Endothelial cell of umbilical vein (primary cell): ENCODE data around the gene RBM20. TPM values are rescaled to one million over a fixed set of nuclear protein-coding genes. Genes with fewer than 3 reads are reported as not detected.

ENCODE experiments used
- BruUV-seq: library from RNA; stranded (reverse); fragments of 400-500 nt; replicated peaks from 2 replicates; lab custom pipeline; 2021; lab: Mats Ljungman, UMichigan
- CTCF ChIA-PET: fragments of 300-600, 350-600 bp; sonication (Branson Sonifier 250); formaldehyde crosslinking; loops from one replicate; lab custom pipeline; 2021; ENCODE audit warnings: antibody characterized with exemption, inconsistent platforms; lab: Charles Lee
- POLR2A ChIA-PET: fragments of 300-600, 350-600 bp; sonication (Branson Sonifier 250); formaldehyde crosslinking; loops from one replicate; lab custom pipeline; 2021; ENCODE audit warnings: antibody characterized with exemption, inconsistent platforms; lab: Charles Lee
- DNase-seq: peaks from one replicate; pipeline ENCODE4 v3.0.0-alpha.2; 2011; ENCODE audit warnings: low read depth, low spot score
- FAIRE-seq: peaks from 2 replicates; lab custom pipeline; 2011; peaks lifted over from hg19 to GRCh38; lab: Jason Lieb, UNC
- H2AFZ ChIP-seq: 2 replicates; pipeline ENCODE4 v1.6.0; 2012; ENCODE audit warnings: low read depth, low read length, control low read depth, inconsistent platforms
- H3K27ac ChIP-seq: 2 replicates; pipeline ENCODE4 v1.5.1; 2011; ENCODE audit warnings: low read depth, mild to moderate bottlenecking, control low read depth, low read length, moderate library complexity; ENCODE audit not compliant: insufficient read depth
- H3K27me3 ChIP-seq, 2 experiments: 2 replicates each; pipeline versions ENCODE4 v1.6.0 to v1.6.1; 2011; ENCODE audit warnings: low read length in 2 of 2, mixed read lengths in 1 of 2; ENCODE audit not compliant: control insufficient read depth in 2 of 2, insufficient read depth in 2 of 2
- H3K36me3 ChIP-seq, 2 experiments: 2 replicates in 1 of 2; 3 replicates in 1 of 2; pipeline ENCODE4 v1.5.1; 2011; ENCODE audit warnings: low read length in 2 of 2, mild to moderate bottlenecking in 1 of 2, moderate library complexity in 1 of 2; ENCODE audit not compliant: control insufficient read depth in 2 of 2, insufficient read depth in 2 of 2; ENCODE audit errors: extremely low read depth in 1 of 2
- H3K4me1 ChIP-seq: 3 replicates; pipeline ENCODE4 v1.5.1; 2011; ENCODE audit warnings: mild to moderate bottlenecking, low read length; ENCODE audit not compliant: control insufficient read depth, insufficient read depth; ENCODE audit errors: extremely low read depth
- H3K4me2 ChIP-seq: 2 replicates; pipeline ENCODE4 v1.6.1; 2011; ENCODE audit warnings: low read length, control low read depth, mixed read lengths; ENCODE audit not compliant: insufficient read depth
- H3K4me3 ChIP-seq, 3 experiments: fragments of 200-600 bp in 1 of 3; sonication (generic), shearing (Covaris generic) in 1 of 3; replicated peaks in 1 of 3; 2 replicates each; pipeline ENCODE4 v1.5.1; 2011 to 2016; ENCODE audit warnings: control low read depth in 3 of 3, low read length in 3 of 3, mild to moderate bottlenecking in 2 of 3, inconsistent platforms in 1 of 3, low read depth in 1 of 3, moderate library complexity in 1 of 3; ENCODE audit not compliant: insufficient read depth in 1 of 3
- H3K79me2 ChIP-seq: 2 replicates; pipeline ENCODE4 v1.6.0; 2012; ENCODE audit warnings: low read length, inconsistent platforms; ENCODE audit not compliant: control insufficient read depth, insufficient read depth
- H3K9ac ChIP-seq: replicated peaks from 2 replicates; pipeline ENCODE3; 2011; ENCODE audit warnings: low read length, control low read depth; ENCODE audit not compliant: insufficient read depth; ENCODE audit errors: extremely low read depth
- H3K9me1 ChIP-seq: replicated peaks from 3 replicates; pipeline ENCODE4 v1.6.0; 2011; ENCODE audit warnings: mild to moderate bottlenecking, low read length; ENCODE audit not compliant: control insufficient read depth, insufficient read depth; ENCODE audit errors: extremely low read depth
- H3K9me3 ChIP-seq: replicated peaks from 2 replicates; pipeline ENCODE4 v1.5.1; 2012; ENCODE audit warnings: low read length, inconsistent platforms; ENCODE audit not compliant: control insufficient read depth, insufficient read depth
- H4K20me1 ChIP-seq: replicated peaks from 2 replicates; pipeline ENCODE3; 2011; ENCODE audit warnings: mild to moderate bottlenecking, low read length; ENCODE audit not compliant: control insufficient read depth, insufficient read depth; ENCODE audit errors: extremely low read depth
- CTCF ChIP-seq, 2 donors: IDR thresholded peaks; 1 replicate in 1 of 2; 2 replicates in 1 of 2; pipeline ENCODE4 v1.5.1; 2011; ENCODE audit warnings: low read length in 2 of 2, mild to moderate bottlenecking in 2 of 2, moderate library complexity in 2 of 2, control low read depth in 1 of 2, inconsistent platforms in 1 of 2, low read depth in 1 of 2; ENCODE audit not compliant: insufficient read depth in 1 of 2; ENCODE audit errors: extremely low read depth in 1 of 2
- FOS ChIP-seq: IDR thresholded peaks from 2 replicates; pipeline ENCODE4 v1.6.1; 2011; ENCODE audit warnings: mild to moderate bottlenecking, low read length, moderate library complexity, borderline replicate concordance; ENCODE audit not compliant: insufficient read depth
- JUN ChIP-seq: IDR thresholded peaks from 2 replicates; pipeline ENCODE4 v1.6.1; 2011; ENCODE audit warnings: borderline replicate concordance, low read depth; ENCODE audit not compliant: insufficient read length, insufficient read depth
- MAX ChIP-seq: IDR thresholded peaks from 2 replicates; pipeline ENCODE4 v1.6.1; 2011; ENCODE audit not compliant: insufficient read depth, insufficient read length
- POLR2A ChIP-seq: IDR thresholded peaks from 2 replicates; pipeline ENCODE4 v1.6.1; 2012; ENCODE audit warnings: low read depth, mild to moderate bottlenecking, control low read depth, low read length
- POLR2AphosphoS5 ChIP-seq: IDR thresholded peaks from 2 replicates; pipeline ENCODE4 v1.6.1; 2012; ENCODE audit warnings: low read depth, mild to moderate bottlenecking, control low read depth, low read length, moderate library complexity; ENCODE audit not compliant: insufficient read depth
- dilution Hi-C: fragments of 300-500 bp; cut with MboI; formaldehyde crosslinking; loops from one replicate; pipeline ENCODE4 v1.15.0; 2019; ENCODE audit warnings: low sequenced_read_pairs; ENCODE audit not compliant: extremely low pct_ligation_motif_present
- intact Hi-C: fragments of 100-400 bp; cut with micrococcal nuclease; formaldehyde crosslinking; loops from one replicate; pipeline ENCODE4 v1.10.0; 2022
- polyA plus RNA-seq, 4 experiments: library from polyadenylated mRNA; depleted of rRNA in 3 of 4; stranded (reverse) in 3 of 4; unstranded in 1 of 4; fragments of >200 nt; gene quantifications; 2 replicates each; pipeline versions ENCODE4 v1.2.1 to v1.2.3, GENCODE V29; 2011 to 2012; ENCODE audit warnings: missing spikeins in 1 of 4
- total RNA-seq: library from RNA; stranded (reverse); gene quantifications from 2 replicates; pipeline ENCODE4 v1.2.3, GENCODE V29; 2021

Gene RBM20
- total and polyA plus RNA-seq, 2 donors (not counting 3 experiments of a cell fraction or from before 2014, with no cell fraction given) = 0.04 TPM; not detected in 1

- Histone ChIP-seq H3K9me1 (no peaks in the 10 kb centered on the region), H3K36me3 (no peaks in the 10 kb centered on the region), H3K9me3 (no peaks in the 10 kb centered on the region), H3K4me1 (no peaks in the 10 kb centered on the region), H2AFZ (no peak overlapping the region), H3K4me2 (no peak overlapping the region), H4K20me1 (no peaks in the 10 kb centered on the region), H3K27ac (no peak overlapping the region), H3K9ac (no peak overlapping the region), H3K4me3 (no peak overlapping the region), H3K27me3 (peaks cover 0 to 2% of the 10 kb centered on the region in 2 experiments), H3K79me2 (no peaks in the 10 kb centered on the region)
- no peak for DNase-seq
- dilution Hi-C loops = no loop called here
- intact Hi-C loops = no loop called here
- CTCF ChIA-PET = interaction anchor here (1.0 kb wide), 2 partner anchors 70 to 113 kb away, joined by 3 to 4 read pairs; no protein-coding TSS in a partner anchor
- BruUV-seq = no TSS peak
- TF ChIP-seq POLR2A (no peak), CTCF (IDR thresholded peaks at IDR 0.05; ENCODE audit: extremely low read depth in 1 of 2, insufficient read depth in 1 of 2, low read depth in 1 of 2, low read length in 2 of 2) (no peak), JUN (no peak), POLR2AphosphoS5 (no peak), FOS (no peak), MAX (no peak)
- FAIRE-seq = no peak
- POLR2A ChIA-PET = no interaction called here
These were observed 215.3 kb downstream of the RBM20 start for GRCh38 chr10:110859206-110859972.
